Measurements from ENCODE around the gene ITGB2.

ITGB2 gene

GRCh38 chr21:44907966-44908895, 12.5 kb downstream of the ITGB2 start:
- no peak for DNase-seq

- no peak for DNase-seq
These were observed 13.3 kb downstream of the ITGB2 start for GRCh38 chr21:44907225-44907965.

- DNase-seq: no peak
These were observed 15.0 kb downstream of the ITGB2 start for GRCh38 chr21:44905728-44906090.

GRCh38 chr21:44905016-44905727, 15.5 kb downstream of the ITGB2 start:
- no peak for DNase-seq

- no peak for DNase-seq
These were observed 16.4 kb downstream of the ITGB2 start for GRCh38 chr21:44904141-44904923.

GRCh38 chr21:44903689-44904088, 17.0 kb downstream of the ITGB2 start:
- DNase-seq: no peak

- no peak for DNase-seq
These were observed 17.5 kb downstream of the ITGB2 start for GRCh38 chr21:44903050-44903685.

- no peak for DNase-seq
These were observed 18.2 kb downstream of the ITGB2 start for GRCh38 chr21:44902268-44903049.

GRCh38 chr21:44901391-44902074, 19.2 kb downstream of the ITGB2 start:
- no peak for DNase-seq

GRCh38 chr21:44900559-44901251, 20.0 kb downstream of the ITGB2 start:
- no peak for DNase-seq

- DNase-seq: no peak
These were observed 20.7 kb downstream of the ITGB2 start for GRCh38 chr21:44899768-44900558.

- no peak for DNase-seq
These were observed 21.6 kb downstream of the ITGB2 start for GRCh38 chr21:44898851-44899767.

- DNase-seq: no peak
These were observed 22.6 kb downstream of the ITGB2 start for GRCh38 chr21:44898011-44898488.

GRCh38 chr21:44897326-44898010, 23.2 kb downstream of the ITGB2 start:
- DNase-seq: no peak

- no peak for DNase-seq
These were observed 24.0 kb downstream of the ITGB2 start for GRCh38 chr21:44896561-44897286.

GRCh38 chr21:44895859-44896258, 24.8 kb downstream of the ITGB2 start:
- DNase-seq: no peak
